ENCODE results near the gene ACOT13.
"Not testable (repeated sequence)": the region's sequence is repeated elsewhere in the genome, so short reads cannot be mapped to it uniquely, and the experiment has no call there.

ACOT13 gene

GRCh38 chr6:24752917-24753492 lies 86.1 kb downstream of the ACOT13 start:
- Histone ChIP-seq H3K4me3 (ENCODE audit: low read depth, low read length) (no peak overlapping the region), H3K36me3 (ENCODE audit: control insufficient read depth, insufficient read depth, low read length) (no peaks in the 10 kb centered on the region), H3K27ac (ENCODE audit: low read depth, low read length) (no peak overlapping the region), H3K9ac (ENCODE audit: low read length) (no peak overlapping the region), H3K4me1 (ENCODE audit: control insufficient read depth, insufficient read depth, low read length) (no peaks in the 10 kb centered on the region), H3K27me3 (ENCODE audit: control insufficient read depth, insufficient read depth, low read length) (no peaks in the 10 kb centered on the region), H3K9me3 (ENCODE audit: control insufficient read depth, insufficient read depth, low read depth, low read length) (peaks cover 9% of the 10 kb centered on the region; the same call in 1 of the 2 replicates)

- peaks cover 9% of the 10 kb centered on the region; the same call in 1 of the 2 replicates for H3K9me3 ChIP-seq (ENCODE audit: control insufficient read depth, insufficient read depth, low read depth, low read length)
- no peak overlapping the region for H3K27ac ChIP-seq (ENCODE audit: low read depth, low read length)
- H3K4me3 ChIP-seq (ENCODE audit: low read depth, low read length), result no peak overlapping the region
- H3K27me3 ChIP-seq (ENCODE audit: control insufficient read depth, insufficient read depth, low read length), result no peaks in the 10 kb centered on the region
- H3K36me3 ChIP-seq (ENCODE audit: control insufficient read depth, insufficient read depth, low read length), result no peaks in the 10 kb centered on the region
- H3K9ac ChIP-seq (ENCODE audit: low read length), result no peak overlapping the region
- H3K4me1 ChIP-seq (ENCODE audit: control insufficient read depth, insufficient read depth, low read length), result no peaks in the 10 kb centered on the region
These were observed 86.7 kb downstream of the ACOT13 start for GRCh38 chr6:24753545-24753944.

GRCh38 chr6:24754378-24754777 lies 87.5 kb downstream of the ACOT13 start:
- not testable (repeated sequence) for H3K36me3 ChIP-seq (ENCODE audit: control insufficient read depth, insufficient read depth, low read length); H3K9ac ChIP-seq (ENCODE audit: low read length); H3K27ac ChIP-seq (ENCODE audit: low read depth, low read length); H3K9me3 ChIP-seq (ENCODE audit: control insufficient read depth, insufficient read depth, low read depth, low read length); H3K4me1 ChIP-seq (ENCODE audit: control insufficient read depth, insufficient read depth, low read length); H3K27me3 ChIP-seq (ENCODE audit: control insufficient read depth, insufficient read depth, low read length); H3K4me3 ChIP-seq (ENCODE audit: low read depth, low read length)
